ENCODE data around the gene LASP1. TPM values are rescaled to one million over a fixed set of nuclear protein-coding genes. Genes with fewer than 3 reads are reported as not detected.
A peak's percentile ranks its signal among the peaks of the same experiment; 100 is the strongest.
"Not testable (repeated sequence)": the region's sequence is repeated elsewhere in the genome, so short reads cannot be mapped to it uniquely, and the experiment has no call there.

LASP1 gene
- total RNA-seq, 1 experiment from 2014 or later: 362 TPM

DNA sequence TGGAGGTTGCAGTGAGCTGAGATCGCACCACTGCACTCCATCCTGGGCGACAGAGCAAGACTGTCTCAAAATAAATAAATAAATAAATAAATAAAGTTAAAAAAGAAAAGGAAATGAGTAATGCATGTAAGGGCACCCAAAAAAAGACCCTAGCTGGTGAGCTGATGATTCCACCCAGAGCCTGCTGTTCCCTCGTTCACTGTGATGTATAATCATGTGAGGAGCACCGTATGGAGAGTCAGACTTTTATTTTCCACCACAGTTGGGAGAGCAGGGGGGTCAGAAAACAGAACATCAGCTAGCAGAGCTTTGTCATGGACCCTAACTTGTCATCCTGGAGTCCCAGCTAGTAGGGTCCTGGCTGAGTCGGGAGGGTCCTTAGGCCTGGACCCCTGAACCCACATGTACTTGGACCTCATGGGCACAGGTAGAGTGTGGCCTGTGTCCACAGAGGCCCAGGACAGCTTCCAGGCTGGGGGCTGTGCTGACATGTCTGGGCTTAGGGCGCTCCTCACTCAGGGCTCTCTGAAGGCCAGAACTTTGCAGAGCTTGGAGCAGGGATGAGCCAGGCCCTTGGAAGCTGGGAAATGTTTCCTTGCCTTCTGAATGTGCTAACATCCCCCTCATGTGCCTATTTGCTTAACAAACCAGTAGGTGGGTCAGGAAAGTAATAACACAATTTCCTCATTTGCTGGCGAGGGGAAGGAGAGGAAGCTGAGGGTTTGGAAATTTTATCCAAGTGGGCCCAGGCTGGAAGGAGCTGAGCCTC, 36.8 kb downstream of the LASP1 start:
- no peak for DNase-seq (ENCODE audit: low read depth)

DNA sequence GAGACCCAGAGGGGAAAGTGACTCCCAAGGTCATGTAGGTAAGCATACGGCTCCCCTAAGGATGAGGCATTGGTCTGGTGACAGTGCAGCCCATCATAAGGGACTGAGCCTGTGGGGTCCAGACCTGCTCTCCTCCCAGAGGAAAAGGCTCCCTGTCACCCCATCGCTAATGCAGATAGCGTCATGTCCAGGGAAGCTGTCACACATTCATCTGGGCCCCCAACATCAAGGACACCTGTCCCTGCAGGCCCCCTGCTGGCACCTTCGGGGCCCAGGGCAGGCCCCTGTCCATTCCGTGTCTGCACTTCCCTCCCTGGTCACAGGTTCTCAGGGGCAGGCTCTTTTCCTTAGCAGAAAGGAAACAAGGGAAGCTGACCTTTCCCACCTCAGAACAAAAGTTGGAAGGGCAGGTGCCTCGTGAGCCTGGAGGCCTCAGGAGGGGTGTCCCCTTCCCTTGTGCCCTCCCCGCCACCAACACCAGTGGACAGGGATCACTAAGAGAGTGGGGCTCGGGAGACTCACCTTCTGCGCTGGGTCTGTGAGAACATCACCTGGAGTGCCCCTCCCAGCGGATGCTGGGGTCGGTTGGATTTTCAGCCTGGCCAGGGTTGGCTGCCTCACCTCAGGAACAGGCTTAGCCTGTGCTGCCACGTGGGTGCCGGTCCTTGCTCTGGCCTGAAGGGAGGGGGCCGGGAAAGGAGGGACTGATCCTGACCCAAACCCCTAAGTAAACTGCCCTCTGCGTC, 38.2 kb downstream of the LASP1 start:
- no peak for DNase-seq (ENCODE audit: low read depth)

DNA sequence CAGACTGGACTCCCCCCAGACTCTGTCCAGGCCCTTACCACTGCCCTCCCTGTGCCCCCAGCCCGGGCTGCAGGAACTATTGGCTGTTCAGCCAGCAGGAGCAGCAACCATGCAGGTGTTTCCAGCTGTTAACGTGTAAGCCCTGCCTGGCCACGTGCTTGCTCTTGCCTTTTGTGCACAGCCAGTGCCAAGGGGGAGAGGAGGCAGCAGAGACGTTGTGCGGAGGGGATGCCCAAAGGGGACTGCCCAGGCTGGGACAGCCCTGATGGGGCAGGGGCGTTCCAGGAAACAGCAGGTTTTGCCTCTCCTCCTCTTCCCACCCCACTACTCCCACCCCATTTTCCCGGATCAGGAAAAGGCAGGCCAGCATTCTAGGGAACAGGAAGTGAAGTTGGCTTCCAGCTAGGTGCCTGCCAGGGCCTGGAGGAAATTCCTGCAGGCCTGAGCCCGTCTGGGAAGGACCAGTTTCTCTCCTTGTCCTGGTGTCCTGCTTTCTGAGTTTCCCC, 38.9 kb downstream of the LASP1 start:
- no peak for DNase-seq (ENCODE audit: low read depth)

DNA sequence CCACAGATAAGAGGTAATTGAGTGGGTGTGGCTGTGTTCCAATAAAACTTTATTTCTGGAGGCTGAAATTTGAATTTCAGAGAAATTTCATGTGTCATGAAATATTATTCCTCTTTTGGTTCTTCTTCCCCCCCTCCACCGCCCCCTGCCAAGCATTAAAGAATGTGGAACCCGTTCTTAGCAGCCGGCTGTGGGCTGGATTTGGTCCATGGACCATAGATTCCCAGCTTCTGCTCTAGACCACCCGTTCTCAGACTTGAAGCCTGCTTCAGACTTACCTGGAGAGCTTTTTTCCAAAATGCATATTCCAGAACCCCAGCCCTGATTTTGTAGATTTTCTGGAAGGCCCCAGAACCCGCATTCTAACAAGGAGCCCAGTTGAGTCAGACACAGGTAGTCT, 40.5 kb downstream of the LASP1 start:
- no peak for DNase-seq (ENCODE audit: low read depth)

DNA sequence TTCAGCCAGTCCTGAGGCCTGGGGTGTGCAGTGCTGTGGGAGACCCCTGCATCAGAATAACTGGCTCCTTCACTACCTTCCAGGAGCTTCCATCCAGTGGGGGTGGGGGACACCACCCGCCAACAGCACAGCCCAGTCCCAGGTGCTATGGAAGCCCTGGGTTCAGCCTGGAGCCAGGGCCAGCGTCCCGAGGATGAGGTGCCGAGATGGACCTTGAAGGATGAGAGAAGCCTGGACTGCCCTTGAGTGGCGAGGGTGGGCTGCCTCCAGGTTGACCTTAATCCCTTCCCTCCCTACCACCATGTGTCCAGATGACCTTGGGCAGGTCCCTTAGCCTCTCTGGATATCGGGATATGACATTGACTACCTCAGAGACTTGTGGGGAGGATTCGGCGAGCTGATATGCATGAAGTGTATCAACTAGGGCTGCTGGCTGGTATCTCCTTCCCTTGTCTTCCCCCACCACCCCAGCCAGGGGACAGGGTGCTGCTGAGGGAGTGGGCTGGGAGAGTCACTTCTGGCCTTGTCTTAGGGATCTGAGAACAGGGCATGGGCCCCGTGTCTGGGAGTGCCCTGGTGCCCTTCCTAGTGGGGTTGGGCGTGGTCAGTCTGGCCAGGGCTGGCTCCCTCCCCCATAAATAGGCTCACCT, 41.3 kb downstream of the LASP1 start:
- DNase-seq (ENCODE audit: low read depth): no peak

DNA sequence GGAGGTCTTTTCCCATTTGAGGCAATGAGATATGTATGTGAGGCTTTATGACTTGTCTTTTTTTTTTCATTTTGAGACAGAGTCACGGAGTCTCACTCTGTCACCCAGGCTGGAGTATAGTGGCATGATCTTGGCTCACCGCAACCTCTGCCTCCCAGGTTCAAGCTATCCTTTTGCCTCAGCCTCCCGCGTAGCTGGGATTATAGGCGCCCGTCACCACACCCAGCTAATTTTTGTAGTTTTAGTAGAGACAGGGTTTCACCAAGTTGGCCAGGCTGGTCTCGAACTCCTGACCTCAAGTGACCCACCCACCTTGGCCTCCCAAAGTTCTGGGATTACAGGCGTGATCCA, 41.8 kb downstream of the LASP1 start:
- DNase-seq (ENCODE audit: low read depth): not testable (repeated sequence)

DNA sequence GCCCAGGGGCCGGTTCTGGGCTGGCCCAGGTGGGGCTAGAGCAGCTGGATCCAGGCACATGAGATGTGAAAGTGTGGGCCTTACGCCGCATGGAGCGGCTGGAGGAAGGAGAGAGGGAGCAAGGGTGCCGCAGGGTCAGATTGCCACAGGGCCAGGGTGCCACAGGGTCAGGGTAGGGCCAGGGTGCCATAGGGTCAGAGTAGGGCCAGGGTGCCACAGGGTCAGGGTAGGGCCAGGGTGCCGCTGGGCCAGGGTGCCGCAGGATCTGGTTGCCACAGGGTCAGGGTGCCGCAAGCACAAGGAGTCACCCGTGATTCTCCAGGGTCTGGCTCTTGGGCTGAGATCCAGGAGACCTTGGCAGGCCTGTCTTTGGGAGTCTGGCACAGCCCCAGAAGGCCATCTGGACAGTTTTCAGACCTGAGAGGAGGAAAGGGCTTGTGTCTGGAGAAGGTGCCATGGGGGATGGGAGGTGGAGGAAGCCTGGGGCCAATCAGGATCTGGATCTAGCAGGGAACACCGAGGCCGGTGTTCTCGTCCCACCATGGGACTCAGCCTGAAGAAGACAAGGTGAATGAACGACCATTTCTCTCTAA, 42.5 kb downstream of the LASP1 start:
- no peak for DNase-seq (ENCODE audit: low read depth)

DNA sequence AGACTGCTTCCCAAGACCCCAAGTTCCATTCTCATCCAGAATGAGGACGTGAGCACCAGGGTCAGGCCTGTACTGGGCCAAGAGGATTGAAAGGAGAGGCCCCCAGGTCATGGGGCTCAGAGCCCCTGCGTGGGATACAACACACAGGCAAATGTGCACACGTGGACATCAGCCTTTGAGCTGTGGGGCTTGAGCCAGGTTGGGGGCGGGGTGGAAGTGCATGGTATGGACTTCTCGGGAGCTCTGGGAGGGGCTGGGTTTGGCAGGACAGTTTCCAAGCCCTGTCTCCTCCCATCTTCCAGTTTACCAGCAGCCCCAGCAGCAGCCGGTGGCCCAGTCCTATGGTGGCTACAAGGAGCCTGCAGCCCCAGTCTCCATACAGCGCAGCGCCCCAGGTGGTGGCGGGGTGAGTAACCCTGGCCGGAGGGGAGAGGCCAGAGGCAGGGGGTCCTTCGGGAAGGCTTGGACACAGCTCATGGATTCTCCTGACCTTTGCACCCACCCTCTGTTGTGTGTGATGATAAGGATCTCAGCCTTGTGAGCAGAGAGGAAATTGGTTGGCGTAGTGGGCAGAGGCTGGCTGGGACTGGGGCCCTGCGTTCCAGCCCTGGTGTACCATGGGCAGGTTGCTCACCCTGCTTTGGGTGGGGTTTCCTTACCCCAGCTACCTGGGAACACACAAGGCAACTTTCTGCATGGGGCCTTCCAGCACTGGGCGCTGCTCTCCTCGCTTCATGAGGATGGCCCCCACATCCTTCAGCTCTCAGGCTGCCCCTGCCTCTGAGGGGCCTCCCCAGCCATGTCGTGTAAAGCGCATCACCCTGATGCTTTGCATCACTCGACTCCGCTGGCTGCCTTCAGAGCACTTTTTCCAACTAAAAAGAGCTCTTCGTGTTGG, 45.1 kb downstream of the LASP1 start:
- DNase-seq (ENCODE audit: low read depth): no peak

DNA sequence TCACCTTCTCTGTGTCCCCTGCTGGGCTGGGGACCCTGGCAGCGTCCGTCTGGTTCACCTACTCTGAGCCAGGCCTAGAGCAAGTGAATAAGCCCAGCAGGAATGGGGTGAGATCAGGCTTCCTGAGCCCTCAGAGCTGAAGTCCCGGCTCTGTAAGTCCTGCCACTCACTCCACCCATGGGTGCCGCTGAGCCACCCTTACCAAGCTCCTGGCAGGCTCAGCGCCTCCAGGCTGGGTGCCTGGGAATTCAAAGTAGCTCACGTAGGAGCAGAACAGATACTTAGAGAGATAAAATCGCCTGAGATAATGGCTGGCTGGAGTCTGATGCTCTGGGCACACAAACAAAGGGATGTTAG, 45.8 kb downstream of the LASP1 start:
- DNase-seq (ENCODE audit: low read depth): no peak

DNA sequence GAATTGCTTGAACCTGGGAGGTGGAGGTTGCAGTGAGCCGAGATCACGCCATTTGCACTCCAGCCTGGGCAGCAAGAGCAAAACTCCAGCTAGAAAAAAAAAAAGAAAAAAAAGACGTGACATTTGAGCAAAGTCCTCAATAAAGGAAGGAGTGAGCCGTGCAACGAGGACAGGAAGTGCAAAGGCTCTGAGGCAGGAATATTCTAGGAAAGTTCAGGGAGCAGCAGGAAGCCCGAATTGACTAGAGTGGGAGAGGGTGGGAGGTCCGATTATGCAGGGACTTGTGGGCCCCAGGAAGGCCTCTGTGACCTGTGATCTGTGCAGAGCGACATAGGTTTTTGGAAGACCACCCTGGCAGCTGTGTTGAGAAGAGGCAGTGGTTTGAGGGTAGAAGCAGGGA, 46.9 kb downstream of the LASP1 start:
- no peak for DNase-seq (ENCODE audit: low read depth)

DNA sequence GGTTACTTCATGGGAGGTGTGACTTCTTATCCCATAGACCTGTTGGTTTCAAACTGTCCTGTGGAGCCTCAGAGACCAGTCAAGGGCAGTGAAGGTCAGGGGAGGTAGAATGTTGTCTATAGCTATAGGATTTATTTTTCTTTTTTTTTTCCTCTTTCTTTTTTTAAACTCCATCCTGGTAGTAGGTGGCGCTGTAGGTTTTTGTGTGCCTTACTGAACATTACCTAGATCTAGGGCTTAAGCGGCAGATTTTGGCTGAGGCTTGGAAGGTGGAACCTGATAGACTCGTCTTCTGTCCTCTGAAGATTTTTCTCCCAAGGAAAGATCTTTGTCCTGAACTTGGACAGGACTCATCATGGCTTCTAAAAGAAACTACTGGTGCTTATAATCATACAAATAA, 47.4 kb downstream of the LASP1 start:
- no peak for DNase-seq (ENCODE audit: low read depth)

DNA sequence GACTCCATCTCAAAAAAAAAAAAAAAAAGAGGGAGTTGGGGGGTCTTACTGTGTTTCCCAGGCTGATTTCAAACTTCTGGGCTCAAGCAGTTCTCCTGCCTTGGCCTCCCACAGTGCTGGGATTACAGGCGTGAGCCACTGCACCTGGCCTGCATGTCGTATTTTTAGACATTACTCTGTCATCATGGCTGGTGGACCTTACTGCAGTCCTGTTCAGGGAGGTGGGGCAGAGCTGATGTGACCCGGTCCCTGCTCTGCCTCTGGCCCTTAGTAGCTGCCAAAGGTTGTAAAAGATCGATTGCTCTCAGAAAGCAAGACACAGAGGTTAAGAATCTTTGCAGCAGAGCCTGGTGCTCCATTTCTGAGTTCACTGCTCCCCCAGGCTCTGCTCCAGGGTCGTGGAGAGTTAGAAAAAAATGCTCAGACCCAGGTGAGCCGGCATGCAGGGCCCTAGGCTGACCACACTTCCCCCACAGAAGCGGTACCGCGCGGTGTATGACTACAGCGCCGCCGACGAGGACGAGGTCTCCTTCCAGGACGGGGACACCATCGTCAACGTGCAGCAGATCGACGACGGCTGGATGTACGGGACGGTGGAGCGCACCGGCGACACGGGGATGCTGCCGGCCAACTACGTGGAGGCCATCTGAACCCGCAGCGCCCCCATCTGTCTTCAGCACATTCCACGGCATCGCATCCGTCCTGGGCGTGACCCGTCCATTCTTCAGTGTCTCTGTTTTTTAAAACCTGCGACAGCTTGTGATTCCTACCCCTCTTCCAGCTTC, 48.5 kb downstream of the LASP1 start:
- no peak for DNase-seq (ENCODE audit: low read depth)

DNA sequence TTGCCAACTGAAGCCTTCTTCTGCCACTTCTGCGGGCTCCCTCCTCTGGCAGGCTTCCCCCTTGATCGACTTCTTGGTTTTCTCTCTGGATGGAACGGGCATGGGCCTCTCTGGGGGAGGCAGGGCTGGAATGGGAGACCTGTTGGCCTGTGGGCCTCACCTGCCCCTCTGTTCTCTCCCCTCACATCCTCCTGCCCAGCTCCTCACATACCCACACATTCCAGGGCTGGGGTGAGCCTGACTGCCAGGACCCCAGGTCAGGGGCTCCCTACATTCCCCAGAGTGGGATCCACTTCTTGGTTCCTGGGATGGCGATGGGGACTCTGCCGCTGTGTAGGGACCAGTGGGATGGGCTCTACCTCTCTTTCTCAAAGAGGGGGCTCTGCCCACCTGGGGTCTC, 49.1 kb downstream of the LASP1 start:
- DNase-seq (ENCODE audit: low read depth): no peak

DNA sequence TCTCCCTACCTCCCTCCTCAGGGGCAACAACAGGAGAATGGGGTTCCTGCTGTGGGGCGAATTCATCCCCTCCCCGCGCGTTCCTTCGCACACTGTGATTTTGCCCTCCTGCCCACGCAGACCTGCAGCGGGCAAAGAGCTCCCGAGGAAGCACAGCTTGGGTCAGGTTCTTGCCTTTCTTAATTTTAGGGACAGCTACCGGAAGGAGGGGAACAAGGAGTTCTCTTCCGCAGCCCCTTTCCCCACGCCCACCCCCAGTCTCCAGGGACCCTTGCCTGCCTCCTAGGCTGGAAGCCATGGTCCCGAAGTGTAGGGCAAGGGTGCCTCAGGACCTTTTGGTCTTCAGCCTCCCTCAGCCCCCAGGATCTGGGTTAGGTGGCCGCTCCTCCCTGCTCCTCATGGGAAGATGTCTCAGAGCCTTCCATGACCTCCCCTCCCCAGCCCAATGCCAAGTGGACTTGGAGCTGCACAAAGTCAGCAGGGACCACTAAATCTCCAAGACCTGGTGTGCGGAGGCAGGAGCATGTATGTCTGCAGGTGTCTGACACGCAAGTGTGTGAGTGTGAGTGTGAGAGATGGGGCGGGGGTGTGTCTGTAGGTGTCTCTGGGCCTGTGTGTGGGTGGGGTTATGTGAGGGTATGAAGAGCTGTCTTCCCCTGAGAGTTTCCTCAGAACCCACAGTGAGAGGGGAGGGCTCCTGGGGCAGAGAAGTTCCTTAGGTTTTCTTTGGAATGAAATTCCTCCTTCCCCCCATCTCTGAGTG, 49.6 kb downstream of the LASP1 start:
- DNase-seq (ENCODE audit: low read depth): no peak

DNA sequence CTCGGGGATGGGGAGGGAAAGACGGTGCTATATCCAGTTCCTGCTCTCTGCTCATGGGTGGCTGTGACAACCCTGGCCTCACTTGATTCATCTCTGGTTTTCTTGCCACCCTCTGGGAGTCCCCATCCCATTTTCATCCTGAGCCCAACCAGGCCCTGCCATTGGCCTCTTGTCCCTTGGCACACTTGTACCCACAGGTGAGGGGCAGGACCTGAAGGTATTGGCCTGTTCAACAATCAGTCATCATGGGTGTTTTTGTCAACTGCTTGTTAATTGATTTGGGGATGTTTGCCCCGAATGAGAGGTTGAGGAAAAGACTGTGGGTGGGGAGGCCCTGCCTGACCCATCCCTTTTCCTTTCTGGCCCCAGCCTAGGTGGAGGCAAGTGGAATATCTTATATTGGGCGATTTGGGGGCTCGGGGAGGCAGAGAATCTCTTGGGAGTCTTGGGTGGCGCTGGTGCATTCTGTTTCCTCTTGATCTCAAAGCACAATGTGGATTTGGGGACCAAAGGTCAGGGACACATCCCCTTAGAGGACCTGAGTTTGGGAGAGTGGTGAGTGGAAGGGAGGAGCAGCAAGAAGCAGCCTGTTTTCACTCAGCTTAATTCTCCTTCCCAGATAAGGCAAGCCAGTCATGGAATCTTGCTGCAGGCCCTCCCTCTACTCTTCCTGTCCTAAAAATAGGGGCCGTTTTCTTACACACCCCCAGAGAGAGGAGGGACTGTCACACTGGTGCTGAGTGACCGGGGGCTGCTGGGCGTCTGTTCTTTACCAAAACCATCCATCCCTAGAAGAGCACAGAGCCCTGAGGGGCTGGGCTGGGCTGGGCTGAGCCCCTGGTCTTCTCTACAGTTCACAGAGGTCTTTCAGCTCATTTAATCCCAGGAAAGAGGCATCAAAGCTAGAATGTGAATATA, 50.8 kb downstream of the LASP1 start:
- DNase-seq (ENCODE audit: low read depth): no peak

DNA sequence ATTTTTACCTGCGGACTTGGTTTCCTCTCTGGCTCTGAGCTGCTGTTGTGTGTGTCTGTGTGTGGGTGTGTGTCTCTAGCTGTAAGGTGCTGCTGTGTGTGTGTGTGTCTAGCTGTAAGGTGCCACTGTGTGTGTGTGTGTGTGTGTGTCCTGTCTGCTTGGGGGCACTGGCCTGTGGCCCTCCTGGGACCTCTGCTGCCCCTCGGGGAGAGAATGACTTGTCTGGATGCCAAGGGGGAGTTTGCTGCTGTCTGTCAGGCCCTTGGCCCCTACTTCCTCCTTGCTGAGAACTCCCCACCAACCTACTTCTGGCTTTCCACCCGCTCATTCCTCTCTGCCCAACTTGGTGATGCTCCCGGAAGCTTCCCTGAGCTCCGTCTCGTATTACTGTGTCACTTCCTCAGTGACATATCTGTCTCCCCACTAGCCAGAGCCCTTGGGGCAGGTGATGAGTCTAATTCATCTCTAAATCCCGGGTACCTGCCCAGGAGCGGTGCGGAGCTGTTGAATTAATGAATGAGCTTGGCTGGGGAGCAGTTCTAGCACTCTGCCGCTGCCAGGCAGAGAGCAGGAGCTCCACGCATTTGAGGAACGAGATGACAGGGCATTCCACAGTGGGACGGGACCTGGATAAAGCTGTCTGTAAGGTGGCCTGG, 52.0 kb downstream of the LASP1 start:
- no peak for DNase-seq (ENCODE audit: low read depth)

DNA sequence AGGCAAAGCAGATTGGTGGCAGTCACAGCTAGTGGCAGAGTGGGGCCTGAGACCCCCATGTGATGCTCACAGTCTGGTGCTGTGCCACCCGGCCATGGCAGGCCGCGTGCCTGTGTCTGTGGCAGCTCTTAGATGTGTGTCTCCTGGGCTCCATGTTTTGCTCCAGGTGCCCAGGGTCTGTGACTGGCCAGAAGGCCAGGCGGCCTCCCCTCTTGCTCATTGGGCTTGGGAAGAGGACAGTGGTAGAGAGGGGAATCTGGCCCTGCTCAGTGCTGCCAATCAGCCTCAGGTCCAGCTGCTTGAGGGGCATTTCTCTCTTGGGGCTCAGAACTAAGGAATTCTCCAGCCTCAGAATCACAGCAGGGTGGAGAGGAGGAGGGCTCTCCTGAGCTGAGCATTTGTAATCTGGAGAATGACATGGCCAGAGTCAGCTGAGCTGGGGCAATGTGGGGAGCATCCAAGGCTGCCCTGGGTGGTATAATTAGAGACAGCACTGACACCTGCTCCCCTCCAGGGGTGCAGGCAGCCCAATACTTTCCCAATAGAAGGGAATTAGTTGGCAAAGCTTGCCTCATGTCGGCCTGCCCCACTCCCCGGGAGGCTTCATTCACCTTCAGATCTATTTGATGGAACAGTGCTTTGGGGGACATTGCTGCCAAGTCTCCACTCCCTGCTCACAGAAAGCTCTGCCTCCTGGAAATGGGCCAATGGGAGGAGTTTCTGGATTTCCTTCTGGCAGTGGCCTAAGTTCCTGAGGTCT, 52.9 kb downstream of the LASP1 start:
- peak; percentile 78 for DNase-seq (ENCODE audit: low read depth)
